HG03432 (cell line): ENCODE data around the gene MLN.

Experiments
- ATAC-seq: cut with Tn5 transposase; IDR thresholded peaks from one replicate; pipeline ENCODE4 v1.9.1; 2021; ENCODE audit warnings: mild to moderate bottlenecking, moderate library complexity; ENCODE audit not compliant: unreplicated experiment

The MLN gene, protein sequence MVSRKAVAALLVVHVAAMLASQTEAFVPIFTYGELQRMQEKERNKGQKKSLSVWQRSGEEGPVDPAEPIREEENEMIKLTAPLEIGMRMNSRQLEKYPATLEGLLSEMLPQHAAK

DNA sequence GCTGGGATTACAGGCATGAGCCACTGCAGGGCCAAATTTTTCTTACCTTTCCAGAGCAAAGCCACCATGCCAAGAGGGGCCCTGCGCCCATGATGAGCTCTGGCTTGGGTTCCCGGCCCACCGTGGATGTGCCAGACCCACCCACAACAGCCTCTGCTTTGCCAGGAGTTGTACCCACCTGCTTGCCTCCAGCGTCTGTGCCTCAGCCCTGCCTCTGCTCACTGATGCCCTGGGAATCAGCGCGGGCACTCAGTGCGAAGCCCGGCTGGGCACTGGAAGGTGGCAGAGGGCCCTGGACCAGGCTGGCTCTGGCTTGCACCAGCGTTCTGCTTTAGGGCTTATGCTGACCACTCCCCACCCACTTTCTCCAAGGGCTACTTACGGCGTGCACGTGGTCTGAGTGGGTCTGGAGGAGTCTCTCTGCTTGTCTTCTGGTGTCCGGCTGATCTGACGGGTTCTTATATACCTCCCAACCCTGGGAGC lies at the start of gene MLN:
MLN (minus strand) TSS at position 433 of the 483 bp plus-strand sequence. CDS start 2,840 bp downstream, outside the sequence.
- no peak for ATAC-seq

DNA sequence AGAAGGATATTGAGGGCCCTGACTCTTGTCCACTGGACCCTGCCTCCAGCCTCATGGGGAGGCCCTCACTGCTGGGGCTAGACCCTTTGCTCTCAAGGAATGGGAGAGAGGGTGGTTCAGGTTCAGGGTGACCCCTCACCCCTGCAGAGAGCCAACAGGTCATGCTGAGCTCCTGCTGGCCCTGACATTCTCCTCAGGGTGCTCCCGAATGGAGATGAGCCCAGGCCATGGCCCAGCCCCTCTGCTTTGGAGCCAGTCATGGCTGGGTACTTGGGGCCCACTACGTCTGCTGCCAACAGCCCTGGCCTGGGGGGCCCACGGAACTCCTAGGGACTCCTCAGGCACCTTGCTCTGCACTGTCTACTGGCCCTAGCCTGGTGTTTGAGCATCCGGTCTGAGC lies 49.2 kb upstream of the MLN start:
- no peak for ATAC-seq

DNA sequence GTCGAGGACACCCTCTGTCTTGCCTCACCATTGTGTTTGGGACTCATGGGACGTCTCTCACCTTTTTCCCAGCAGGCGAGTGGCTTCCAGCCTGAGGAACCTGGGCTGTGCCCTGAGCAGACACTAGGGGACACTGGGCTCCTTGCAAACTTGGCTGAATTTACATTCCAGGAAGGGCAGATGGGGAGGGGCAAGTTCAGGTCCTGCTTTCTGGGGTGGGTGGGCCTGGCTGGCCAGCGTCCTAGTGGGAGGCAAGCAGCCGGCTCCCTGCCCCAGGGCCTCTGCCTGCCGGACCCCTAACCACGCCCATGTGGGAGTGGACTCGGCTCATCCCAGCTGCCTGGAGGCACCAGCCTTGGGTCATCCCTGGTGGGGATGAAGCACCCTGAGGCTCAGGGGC lies 48.2 kb upstream of the MLN start:
- no peak for ATAC-seq

DNA sequence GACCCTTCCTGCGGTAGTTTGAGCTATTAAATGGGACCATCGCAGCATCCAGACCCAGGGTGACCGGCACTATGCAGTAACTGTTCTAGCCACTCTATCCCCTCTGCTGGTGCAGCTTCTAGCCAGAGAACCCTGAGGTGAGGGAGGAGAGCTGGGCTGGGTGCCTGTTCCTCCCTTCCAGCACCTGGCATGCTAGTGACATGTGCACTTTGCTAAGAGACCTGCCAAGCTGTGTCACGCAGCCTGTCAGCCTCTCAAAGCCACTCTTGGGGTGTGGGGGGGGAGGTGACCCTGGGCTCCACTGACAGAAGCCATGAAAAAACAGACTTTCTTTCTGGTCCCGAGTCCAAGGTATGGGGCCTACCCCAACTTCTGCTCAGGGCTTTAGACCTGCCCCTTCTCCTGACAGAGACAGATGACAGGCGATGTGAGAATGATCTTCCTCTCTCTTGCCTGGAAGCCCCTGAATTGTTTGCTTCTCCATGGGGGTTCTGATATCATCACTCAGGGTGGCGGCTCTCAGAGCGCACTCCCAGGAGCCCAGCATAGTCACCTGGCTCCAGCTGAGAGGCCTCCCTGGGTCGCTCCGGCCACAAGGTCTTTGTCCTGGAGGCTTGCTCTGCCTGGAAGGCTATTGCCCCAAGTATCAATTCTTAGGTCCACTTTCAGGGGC lies 47.2 kb upstream of the MLN start:
- no peak for ATAC-seq

DNA sequence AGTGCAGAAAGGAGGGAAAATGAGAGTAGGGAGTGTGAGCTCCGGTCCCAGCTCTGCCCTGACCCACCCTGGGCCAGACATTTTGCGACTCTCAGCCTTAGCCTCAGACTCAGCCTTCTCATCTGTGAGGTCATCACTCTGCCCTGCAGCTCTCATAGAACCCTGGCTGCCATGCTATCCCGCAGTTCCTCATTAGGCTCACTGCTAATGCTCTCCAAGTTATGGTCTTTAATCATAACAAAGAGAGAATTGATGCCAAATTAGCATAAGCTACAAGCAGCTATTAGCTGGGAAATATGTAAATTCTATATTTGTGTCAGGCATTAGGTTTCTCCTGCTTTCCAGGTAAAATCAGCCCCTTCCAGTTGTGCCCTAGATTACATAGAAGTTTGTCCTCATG lies 46.5 kb upstream of the MLN start:
- ATAC-seq = no peak

DNA sequence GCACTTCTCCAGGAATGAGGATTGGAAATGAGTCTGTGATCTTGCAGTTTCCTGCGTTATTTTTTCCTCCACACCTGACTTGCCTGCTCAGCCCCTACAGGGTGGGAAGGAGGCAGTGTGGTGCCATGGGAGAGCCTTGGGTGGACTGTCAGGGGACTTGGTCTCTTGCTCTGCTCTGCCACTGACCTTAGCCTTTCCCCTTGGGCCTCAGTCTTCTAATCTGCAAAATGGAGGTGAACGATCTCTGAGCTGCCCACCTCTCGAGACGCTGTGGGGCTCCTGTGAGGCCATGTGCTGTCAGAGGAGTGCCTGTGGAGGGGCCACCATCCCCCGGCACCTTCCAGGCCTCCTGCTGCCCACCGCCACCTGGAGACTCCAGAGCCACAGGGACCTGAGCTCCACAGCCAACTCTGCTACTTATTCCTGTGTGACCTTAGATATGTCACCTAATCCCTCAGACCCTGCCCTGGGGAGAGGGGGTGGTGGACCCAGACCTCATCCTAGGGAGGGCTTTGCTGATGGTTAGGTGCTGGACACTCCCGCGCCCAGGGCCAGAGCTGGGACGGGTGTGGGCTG lies 45.8 kb upstream of the MLN start:
- no peak for ATAC-seq

DNA sequence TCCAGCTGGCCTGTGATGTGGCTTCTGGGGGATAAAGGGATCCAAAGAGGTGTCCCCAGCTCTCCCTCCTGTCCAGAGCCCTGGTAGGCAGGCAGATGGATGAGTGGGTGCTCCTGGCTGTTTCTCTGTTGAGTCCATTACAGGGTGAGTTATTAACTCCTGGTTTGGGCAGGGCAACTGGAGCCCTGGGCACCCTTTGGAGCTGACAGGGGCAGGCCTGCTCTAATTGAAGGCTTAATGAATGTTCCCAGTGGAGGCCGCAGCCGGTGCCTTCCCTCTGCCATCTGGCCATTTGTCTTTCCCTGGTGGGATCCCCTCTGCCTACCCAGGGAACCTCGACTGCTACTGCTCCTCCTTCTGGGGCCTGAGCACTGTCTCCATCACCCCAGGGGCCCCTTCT lies 44.7 kb upstream of the MLN start:
- no peak for ATAC-seq

DNA sequence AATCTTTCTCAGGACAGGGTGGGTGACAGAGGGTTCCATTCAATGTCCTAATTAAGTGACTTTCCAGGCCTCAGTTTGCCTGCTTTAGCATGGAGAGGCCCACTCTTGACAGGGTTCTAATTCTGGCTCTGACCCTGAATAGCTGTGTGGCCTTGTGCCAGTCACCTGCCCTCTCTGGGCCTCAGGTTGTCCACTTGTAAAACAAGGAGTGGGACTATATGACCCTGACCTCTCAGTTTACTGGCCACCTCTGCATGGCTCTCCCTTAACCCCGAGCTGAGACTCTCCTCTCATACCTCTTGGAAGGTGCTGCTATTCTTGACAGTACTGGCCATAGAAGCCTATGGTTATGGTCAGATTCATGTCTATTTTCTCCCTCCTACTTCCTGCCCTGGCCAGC lies 44.1 kb upstream of the MLN start:
- ATAC-seq = no peak

DNA sequence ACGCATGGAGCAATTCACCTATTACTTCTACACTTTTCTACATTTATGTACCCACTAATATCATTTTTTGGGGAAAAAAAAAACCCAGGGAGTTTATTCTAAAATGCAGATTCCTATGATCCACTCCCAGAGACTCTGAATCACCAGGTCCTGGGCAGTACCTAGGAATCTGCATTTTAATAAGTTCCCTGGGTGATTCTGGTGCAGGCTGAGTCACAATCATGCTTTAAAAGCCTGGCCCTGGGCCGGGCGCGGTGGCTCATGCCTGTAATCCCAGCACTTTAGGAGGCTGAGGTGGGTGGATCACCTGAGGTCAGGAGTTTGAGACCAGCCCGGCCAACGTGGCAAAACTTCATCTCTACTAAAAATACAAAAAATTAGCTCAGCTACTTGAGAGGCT lies 43.3 kb upstream of the MLN start:
- no peak for ATAC-seq

DNA sequence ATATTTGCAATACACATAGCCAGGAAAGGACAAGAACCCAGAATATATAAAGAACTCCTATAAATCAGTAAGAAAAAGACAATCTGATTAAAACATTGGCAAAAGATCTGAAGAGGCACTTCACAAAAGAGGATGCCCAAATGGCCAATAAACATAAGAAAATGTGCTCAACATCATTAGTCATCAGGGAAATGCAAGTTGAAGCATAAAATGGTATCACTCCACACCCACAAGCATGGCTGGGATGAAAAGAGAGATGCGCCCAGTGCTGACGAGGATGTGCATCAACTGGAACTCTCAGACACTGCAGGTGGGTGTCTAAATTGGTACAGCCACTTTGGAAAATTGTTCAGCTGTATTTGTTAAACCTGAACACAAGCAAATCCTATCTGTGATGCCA lies 42.4 kb upstream of the MLN start:
- ATAC-seq = no peak

DNA sequence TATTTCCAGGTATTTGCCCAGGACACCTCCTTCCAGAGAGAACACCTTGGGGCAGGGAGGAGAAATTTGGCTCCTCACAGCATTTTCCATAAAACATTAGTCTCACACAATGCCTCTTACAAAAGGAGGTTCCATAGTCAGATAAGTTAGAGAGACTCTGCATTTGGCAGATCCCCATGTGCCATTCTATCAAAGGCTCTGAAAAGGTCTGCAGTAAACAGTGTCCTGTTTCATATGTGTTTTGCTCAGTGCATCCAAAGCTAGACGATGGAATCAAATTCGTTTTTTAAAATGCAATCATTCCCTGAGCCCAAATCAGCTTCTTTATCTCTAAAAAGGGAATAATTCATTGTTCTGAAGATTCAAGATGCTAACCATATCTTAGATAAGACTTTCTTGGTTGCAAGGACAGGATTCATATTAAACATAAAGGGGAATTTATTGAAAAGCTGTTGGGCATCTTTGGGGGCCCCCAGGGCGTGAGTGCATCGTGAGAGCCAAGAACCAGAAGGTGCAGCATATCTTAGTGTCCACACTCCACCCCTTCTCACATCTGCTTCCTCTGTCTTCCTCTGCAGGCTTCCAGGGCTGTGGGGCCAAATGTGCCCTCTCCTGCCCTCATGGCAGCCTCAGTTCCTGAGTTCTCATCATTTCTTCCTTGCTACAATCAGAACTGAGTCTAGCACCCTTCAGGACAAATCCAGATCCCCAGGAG lies 41.4 kb upstream of the MLN start:
- no peak for ATAC-seq

DNA sequence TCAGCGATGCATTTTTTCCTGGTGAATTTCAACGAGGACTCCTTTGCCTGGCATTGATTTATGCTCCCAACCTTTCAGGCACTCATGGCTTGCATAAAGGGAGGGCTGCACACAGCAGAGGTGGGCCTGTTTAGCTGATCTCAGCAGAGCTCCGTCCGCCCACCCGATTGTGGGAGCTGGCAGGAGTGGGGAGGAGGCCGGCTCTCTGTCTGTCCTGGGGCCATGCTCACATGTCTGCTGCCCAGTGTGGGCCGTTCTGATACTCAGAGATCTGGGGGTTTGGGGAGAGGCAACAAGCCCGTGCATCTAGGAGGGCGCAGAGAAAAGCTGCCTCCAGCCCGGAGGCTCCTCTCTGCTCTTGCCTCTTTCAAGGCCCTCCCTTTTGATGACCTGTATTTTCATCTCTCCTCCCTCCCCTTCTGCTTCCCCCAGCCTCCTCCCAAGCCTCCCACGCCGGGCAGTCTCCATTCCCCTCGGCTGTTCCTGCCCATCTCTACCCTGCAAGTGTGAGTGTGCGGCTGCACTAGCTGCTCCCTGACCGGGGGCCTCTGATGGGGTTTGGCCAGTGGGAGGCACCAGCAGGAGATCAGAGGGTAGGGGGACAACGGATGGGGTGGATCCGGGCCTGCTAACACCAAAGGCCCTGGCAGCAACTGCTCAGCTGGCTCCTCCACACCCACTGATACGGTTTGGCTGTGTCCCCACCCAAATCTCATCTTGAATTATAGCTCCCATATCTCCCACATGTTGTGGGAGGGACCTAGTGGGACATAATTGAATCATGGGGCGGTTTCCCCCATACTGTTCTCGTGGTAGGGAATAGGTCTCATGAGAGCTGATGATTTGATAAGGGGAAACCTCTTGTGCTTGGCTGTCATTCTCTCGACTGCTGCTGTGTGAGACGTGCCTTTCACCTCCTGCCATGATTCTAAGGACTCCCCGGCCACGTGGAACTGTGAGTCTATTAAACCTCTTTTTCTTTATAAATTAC lies 39.6 kb upstream of the MLN start:
- no peak for ATAC-seq

DNA sequence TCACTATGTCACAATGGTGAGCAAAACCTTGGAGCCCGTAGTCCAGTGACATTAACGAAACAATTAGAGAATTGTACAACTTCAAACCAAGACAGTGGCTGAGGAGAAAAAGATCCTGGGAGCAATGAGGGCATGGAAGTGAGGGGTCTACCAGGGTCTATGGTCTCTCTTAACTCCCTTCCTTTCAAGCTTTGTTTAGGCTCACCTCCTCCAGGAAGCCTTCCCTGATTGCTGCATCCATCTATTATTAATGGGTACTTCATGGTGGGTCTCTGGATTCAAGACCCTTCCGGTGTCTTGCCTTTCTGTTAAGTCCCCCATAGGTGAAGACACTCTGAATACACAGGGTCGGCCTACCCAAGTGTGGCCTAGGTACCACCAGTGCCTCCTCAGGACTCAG lies 38.1 kb upstream of the MLN start:
- no peak for ATAC-seq

DNA sequence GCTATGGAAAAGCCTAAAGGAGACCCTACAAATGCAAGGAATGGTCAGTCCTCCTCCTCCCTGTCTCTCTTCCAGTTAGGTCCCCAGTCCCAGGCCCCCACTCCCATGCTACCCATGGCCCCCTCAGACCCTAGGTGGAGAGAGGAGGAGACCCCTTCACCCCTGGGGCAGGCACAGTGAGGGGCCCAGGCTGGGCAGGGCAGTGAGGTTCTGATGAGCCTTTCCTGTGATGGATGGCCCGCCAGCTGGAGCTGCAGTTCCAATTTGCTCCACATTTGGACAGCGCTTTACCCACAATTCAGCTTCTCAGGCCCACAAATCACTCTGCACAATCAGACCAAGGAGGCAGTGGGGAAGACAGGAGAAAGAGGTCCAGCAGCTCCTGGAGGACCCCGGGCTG lies 37.3 kb upstream of the MLN start:
- ATAC-seq = no peak

DNA sequence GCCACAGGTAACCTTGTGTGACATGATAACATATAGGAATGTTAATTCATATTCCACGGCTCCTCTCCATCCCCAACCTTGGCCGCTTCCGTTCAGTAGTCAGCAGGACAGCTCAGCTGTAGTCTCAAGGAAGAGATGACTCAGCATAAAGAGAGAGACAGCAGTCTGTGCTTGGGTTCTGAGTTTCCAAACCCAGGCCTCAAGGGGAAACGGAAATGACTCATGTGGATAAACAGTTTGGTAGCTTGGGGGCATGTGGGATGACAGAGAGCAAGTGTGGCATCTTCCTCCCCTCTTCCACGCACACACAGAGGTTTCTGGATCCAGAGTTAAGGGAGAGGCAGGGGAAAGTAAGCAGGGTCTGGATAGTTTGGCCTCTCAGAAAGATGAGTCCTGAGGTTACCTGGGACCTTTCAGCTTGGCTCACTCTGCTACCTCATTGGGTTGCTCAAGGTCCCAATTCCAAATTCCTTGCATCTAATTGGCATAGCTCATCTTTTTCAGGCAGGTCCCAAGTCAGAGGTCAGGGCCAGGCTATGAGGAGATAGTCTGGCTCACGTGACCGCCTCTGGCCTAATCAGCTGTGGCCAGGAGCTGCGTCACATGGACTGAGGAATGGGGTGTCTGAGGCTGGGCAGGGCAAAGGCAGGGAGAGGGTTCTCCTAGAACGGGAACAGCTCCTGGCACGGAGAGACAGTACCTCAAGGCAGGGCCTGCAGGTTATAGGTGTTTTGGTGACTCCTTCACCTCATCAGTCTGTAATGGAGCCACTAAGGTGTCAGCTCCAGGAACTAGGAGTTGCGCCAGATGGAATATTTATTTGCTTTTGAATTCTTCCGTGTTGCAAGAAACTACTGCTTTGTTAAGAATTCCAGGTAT lies 36.5 kb upstream of the MLN start:
- ATAC-seq = no peak

DNA sequence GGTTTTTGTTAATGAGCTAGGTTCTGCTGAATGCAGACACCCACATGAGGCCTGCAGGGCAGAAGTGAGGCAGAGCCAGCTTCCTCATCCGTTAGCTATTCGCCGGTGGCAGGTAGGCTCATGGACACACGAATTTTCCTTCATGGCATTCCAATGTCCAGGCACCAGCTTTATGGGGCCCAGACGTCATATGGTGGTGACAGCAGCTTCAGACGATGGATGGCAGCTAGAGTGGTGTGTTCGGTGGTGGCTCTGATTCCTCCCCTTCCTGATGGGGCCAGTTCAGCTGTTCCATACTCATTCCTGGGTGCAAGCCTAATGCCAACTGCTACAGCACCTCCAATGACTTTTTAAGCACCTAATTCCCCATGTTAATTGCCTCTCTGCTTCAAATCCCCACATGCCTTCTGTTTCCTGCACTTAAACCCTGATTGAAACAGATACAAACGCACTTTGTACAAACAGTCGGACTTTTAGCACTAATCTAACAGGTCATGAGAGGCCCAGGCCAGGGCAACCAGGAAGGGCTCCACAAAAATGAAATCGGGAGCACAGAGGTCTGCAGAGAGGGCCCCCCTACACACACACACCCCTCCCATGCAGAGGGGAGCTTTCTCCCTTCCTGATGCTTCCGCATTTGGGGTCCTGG lies 35.7 kb upstream of the MLN start:
- no peak for ATAC-seq

DNA sequence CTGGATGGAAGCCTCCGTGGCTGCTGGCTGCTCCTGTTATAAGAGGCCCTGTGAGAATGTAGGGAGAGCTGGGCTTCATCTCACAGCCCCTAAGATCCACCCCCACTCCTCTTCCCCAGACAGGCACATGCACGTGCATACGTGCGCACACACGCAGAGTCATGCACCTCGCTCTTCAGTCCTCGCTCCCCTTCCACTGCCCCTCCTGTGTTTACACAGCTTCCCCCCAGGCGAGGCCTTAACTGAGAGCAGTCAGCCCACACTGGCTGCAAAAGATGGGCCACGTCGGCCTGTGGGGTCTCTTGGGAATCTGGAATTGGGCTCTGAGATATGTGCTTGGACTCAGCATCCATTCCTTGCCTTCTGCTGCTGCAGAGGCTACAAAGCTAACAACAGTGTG lies 35.2 kb upstream of the MLN start:
- no peak for ATAC-seq

DNA sequence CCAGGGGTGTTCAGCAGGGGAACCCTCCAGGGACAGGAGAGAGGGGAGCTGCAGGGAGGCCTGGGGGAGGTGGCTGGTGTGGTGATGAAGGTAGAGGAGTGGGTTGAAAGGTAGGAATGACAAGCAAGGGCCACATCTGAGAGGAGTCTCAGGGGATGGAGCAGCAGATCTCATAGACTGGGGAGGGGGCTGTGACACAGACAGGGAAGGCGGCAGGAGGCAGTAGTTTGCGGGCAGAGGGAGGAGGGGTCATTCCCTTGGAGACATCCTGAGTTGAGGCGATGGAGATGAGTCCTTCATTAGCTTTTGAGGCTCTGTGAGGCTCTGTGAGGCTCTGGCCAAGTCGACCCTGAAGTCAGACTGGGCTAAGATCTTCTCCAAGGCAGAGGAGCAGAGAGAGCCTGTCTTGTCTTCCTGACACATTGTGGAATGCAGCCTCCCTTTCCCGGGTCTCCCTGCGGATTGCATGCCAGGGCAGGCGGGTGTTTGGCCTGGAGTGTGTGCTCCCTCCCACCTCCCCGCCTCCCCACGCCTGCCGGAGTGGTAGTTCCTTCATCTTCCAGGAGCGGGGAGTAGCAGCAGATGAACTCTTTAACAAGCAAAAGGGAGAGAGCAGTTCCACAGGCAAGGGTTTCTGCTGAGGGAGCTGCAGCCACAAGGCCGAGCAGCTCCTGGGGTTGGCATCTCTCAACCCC lies 34.3 kb upstream of the MLN start:
- ATAC-seq = no peak
